Stimulated activated CD8-positive, alpha-beta memory T cell treated with anti-CD3 and anti-CD28 coated beads, Interleukin-4, amount 100 ng/mL, for 24 hours (primary cell): ENCODE results near the gene MET.
"Not testable (repeated sequence)": the region's sequence is repeated elsewhere in the genome, so short reads cannot be mapped to it uniquely, and the experiment has no call there.

Experiments used
- DNase-seq: peaks from one replicate; pipeline ENCODE4 v3.0.0-alpha.2; 2020; ENCODE audit warnings: low read depth

The MET gene

DNA sequence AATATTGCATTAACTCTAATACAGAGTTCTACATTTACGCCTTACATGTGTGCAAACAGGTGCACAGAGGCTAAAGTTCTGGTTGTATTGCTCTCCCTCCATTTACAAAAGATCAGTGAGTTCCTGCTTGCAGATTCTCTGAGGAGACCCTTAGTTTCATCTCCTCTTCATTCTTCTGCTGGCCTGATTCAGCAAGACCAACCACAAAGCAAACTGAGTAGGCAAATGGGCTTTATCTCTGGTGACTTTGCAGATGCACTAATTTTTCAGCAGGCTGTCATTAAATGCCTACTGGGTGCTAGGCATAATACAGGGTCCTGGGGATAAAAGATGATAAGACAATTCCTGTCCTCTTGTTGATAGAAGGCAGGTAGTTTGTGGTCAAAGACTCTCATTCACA, 56.4 kb downstream of the MET start:
- no peak for DNase-seq

DNA sequence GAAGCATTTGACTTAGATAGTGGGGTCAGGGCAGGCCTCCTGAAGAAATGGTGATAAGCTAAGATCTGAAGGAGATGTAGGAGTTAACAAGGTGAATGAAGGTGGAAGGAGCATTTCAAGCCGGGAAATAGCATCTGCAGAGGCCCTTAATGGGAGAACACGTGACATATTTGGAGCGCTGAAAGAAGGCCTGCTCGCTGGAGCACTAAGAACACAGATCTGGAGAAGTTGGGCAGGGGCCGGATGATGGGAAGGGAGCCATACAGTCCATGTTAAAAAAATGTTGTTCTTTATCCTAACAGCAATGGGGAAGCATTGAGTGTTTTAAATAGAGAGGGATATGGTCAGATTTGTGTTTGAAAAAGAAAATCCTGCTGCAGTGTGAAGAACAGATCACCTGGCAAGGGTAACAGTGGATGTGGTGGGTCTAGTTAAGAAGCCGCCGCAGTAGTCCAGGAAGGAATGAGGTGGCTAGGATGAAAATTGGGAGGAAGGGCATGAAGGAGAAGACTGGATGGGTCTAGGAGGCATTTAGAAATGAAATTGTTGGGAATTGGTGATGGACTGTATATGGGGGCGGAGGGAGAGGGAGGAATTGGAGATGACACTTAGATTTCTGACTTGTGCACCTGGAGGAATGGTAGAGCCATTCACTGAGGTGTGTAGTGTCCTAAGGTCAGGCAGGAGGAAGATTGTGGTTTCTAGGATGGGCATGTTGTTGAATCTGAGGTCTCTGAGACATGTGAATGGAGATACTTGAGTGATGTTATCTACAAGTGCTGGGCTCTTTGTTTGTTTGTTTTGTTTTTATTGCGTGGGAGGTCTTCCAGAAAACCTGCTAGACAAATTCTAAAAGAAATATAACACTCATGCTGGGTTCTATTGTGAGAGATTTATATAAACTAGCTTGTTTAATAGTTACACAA, 58.4 kb downstream of the MET start:
- DNase-seq: no peak

DNA sequence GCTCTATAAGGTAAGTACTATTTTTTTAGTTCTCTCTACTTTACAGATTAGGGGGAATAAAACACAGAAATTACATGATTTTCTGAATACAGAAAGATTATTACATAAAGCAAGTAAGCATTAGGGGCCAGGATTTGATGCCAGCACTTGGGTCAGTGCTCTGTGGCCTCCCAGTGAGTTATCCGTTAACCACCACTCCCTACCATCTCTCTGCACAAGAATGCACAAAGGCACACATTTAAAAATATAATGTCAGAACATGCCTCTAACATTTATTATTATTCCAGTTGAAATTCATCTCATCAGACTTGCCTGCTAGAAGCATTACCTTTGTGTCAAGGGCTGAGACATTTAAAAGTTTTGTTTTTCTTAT, 59.0 kb downstream of the MET start:
- DNase-seq: no peak

DNA sequence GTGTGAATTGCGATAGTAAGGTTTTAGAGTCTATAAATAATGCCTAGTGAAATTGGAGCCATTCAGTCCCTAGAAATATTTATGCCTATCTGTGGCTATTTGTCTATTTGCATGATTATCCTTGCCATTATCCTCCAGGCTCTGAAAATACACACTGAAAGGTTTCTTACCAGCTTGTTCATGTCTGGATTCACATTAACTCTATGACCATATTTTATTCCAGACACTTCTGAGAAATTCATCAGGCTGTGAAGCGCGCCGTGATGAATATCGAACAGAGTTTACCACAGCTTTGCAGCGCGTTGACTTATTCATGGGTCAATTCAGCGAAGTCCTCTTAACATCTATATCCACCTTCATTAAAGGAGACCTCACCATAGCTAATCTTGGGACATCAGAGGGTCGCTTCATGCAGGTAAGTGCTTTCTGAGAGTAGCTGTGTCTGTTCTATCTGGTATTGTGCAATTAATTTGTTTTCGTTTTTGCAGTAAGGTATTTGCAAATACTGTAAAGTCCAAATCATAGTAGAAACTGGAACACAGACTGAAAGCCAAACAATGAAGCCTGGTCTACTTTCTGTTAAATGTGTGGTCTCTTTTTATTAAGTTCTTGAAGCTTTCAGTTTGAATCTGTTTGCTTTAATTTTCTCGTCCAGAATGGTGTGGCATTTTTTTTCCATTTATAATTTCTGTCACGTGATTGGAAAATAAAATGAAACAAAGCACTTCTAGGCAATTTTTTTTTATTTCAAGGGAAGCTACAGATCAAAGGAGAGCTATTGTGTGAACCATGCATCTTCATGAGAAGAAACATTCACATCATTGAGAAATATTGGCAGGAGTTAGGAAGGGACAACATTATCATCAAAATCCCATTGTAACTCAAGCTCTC, 59.7 kb downstream of the MET start:
- no peak for DNase-seq

DNA sequence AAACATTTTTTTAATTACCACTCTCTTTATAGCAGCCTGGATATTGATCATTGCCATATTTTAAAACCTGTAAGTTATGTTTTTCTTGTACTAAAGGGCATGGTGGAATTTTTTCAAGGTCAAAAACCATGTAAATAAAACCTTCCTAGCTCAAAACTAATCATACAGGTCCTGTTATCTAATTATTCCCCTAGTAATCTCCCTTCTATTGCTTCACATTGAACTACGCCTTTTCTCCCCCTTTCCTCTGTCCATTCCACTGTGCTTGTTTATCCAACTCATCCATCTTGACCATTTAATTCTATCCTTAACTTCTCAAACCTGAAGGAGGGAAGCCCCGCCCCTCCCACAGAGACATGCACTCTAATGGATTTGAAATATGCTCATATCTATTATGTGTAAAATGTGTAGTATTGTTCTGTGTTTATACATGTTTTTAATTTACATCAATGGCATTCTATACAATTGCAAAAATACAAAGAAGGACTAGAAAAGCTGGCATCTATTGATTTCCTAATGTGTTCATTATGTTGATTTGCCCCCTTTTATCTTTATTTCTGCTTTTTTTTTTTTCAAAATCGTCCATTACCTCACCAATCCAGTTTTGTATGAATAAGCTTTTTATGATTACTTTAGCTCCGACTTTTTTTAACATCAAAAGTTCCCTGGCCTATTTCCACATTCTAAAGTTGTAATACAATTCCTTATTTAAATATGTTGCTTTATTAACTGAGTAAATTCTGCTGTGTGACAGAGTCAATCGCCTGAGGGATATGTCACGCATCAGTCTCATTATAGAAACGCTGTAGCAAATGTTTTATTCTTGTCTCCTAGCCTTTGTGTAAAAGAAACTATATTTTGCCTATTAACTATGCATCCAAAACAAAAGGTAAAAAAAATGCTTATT, 61.0 kb downstream of the MET start:
- no peak for DNase-seq

DNA sequence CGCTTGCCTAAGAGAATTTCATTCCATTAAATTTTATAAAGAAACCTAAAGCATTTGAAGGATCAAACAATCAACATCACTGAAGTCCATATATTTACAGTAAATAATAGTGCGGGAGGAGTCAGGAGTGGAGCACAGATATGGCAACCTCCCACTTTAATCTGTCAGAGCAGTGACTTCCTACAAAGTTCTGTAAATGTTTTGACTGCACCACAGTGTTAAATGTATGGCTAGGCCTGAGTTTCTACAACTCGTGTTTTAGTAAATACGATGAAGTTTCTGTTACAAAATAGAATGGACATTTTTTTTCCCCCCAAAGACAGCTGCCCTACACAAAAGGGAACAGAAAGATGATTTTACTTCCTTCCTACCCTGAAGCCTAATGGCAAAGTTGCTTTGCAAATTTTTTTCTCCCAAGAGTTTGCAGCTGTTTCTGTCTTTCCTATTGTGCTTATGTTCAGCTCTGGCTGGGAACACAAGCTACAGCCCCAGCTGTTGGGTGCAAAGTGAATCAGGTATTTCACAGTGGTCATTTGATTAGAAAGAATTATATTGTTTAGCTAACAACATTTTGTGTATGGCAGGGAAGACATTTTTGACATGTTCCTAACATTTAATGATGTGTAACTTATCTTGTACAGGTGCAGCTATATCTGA, 62.1 kb downstream of the MET start:
- DNase-seq: no peak

DNA sequence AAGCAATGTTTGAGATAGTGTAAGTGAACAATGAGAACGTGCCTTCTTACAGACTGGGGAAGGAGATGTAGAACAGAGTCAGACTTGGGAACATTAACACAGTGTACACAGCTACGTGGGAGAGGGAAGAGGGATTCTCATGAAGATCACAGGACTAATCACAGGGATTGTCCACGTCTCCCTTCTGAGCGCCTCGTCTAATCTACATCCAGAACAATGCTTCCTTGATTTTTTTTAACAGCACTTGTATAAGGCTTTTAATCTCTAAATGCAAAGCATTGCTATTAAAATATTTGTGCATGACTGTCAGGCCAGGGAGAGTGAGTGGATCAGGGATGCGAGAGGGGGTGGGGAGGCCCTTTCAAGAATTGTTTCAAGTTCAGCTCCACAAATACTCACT, 62.7 kb downstream of the MET start:
- DNase-seq: no peak

DNA sequence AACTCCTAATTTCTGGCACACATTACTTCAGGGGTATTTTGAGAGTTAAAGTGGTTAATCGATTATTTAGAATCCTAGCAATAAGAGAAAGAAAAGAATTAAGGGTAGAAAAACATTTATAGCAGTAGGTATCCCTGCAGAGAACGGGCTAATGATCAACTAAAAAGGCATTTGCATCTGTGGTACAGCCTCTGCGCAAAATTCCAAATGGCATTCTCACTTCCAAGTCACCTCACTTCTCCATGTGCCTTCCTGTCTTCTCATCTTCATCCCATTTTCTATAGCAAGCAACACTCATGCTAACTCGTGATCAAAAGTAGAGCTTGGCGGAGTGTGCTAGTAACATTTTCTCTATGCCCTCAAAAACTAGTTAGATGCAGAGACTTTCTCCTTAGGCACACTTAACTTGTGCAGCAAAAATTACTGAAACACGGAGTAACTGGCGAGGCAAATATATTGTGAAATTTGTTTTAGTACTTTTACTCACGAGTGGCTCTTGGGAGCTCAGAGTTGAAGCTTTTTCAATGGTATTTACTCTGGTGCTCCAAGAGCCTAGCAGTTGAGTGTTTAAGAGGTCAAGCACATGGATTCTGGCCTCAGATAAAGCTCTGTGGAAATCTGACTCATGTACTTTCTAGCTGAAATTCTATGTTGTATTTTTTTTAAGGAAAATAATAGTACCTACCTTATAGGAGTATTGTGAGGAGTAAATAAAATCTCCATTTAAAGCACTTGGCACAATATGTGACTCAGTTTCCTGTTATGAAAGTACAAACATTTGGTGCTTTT, 65.1 kb downstream of the MET start:
- no peak for DNase-seq

DNA sequence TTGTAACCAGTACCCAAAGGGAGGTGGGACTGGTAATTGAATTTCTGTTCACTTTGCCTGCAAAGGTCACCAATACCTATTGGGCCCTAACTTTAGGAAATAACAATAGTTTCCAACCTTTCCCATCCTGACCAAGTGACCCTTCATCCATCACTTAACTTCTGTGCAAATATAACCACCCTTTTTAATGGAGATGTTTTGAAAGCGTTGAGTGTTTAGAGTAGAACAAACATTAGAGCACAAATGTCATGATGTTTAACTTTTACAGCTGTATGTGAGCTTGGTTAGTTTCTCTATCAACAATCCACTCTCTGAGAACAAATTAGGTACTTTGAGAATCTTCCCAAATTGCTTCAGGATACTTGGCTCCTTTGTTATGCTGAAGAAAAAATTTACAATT, 66.4 kb downstream of the MET start:
- DNase-seq: no peak

DNA sequence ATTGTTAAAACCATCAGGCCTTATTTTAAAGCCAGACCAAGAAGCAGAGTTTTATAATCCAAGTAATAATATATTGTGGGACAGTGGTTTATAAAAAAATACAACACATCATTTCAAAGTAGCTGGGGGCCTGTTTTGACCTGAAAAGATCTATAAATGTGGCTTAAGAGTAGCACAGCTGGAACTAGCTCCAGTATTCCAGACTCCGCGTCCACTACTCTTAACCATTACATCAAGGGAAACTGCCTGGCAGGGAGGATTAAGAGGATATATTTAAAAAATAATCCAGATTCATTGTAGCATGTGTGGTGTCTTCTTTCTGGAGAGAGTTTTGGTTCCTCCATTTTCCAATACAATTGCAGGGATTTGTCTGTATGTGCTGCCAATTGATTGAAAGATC, 67.3 kb downstream of the MET start:
- DNase-seq: no peak

DNA sequence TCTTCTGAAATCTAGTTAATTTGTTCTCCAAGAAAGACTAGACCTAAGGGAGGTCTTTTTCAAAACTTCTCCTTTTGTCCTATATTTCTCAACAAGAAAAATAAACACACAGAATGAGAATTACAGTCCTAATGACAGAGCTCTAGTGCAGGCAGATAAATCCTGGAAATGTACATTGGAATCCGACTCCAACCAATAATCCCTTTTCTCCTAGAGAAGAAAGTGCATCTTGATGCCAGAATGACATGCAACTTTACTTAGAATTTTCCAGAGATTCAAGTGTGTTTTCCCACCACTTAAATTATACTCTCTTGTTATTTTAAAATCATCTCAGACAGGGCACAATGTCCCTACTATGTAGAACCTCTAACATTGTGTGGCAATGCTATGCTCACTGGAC, 68.2 kb downstream of the MET start:
- DNase-seq: no peak

DNA sequence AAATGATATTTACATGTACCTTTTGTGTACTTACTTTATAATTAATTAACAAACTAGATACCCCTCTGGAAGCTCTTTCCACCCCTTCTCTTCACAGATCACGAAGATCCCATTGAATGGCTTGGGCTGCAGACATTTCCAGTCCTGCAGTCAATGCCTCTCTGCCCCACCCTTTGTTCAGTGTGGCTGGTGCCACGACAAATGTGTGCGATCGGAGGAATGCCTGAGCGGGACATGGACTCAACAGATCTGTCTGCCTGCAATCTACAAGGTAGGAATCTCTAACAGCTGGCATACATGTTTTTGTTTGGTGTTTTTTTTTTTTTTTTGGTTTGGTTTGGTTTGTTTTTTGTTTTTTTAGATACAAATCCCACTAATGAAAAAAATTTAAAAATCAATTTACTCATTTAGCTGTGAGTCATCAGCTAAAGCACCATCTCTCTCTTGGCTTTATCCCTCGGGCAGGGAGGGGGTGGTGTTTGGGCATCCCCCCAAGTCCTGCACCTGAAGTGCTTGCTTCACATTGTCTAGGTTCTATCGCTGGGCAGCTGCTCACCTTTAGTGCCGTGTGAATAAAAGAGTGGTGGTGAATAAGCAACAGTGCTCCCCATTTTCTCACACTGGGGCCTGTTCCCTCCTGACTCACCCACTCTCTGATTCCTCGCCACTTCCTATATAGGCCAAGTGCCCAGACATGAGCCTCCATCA, 68.9 kb downstream of the MET start:
- DNase-seq: no peak

DNA sequence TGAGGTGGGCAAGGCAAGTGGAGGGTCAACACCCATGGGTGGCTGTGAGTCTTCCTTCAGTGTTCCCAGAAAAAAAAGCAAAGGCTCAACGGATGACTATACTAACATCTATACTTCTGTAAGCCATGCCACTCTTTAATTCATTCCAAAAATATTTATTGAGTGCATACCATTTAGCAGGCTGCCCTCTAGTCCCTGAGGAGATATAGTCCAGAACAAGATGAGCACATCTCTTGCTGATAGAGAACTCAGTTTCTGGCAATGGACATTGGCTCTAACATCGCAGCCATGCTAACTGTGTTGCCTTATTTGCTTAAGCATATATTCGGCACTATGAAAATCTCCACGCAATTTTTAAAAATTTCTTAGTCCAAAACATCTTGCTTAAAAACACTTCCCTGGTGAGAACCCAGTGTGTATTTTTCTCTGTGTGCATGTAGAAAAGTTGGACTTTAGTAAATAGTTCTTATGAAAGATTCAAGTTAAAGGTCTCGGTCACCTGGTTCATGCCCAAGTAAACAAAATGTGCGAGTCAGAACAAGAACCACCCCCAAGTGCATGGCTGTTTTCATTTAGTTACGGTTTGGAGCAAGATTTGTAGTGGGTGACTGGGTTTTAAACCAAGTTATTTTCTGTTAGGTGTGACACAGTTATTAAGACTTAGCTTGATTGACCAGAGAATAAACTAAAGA, 69.8 kb downstream of the MET start:
- DNase-seq: no peak

DNA sequence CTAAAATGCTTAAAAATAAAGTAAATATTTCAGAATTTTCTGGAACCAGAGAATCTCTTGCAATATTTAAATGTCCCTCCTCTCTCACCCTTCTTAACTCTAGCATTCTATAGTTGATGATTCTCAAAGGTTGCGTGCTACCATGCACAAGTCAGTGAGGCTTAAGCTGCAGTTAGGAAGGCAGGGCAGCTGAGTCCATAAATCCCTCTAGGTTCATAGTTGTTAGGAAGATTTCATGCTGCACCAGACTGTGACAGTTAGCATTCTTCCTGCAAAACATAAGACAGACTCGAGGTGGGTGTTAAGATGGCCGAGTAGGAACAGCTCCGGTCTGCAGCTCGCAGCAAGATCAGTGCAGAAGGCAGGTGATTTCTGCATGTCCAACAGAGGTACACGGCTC, 70.6 kb downstream of the MET start:
- no peak for DNase-seq

DNA sequence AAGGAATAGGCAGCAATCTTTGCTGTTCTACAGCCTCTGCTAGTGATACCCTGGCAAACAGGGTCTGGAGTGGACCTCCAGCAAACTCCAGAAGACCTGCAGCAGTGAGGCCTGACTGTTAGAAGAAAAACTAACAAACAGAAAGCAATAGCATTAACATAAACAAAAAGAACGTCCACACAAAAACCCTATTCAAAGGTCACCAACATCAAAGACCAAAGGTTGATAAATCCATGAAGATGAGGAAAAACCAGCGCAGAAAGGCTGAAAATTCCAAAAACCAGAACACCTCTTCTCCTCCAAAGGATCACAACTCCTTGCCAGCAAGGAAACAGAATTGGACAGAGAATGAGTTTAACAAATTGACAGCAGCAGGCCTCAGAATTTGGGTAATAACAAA, 71.8 kb downstream of the MET start:
- DNase-seq: not testable (repeated sequence)

DNA sequence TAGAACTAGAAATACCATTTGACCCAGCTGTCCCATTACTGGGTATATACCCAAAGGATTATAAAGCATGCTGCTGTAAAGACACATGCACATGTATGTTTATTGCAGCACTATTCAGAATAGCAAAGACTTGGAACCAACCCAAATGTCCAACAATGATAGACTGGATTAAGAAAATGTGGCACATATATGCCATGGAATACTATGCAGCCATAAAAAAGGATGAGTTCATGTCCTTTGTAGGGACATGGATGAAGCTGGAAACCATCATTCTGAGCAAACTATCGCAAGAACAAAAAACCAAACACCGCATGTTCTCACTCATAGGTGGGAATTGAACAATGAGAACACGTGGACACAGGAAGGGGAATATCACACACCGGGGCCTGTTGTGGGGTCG, 74.4 kb downstream of the MET start:
- not testable (repeated sequence) for DNase-seq

DNA sequence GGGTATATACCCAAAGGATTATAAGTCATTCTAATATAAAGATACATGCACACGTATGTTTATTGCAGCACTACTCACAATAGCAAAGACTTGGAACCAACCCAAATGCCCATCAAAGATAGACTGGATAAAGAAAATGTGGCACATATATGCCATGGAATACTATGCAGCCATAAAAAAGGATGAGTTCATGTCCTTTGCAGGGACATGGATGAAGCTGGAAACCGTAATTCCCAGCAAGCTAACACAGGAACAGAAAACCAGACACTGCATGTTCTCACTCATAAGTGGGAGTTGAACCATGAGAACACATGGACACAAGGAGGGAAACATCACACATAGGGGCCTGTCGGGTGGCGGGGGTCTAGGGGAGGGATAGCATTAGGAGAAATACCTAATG, 79.1 kb downstream of the MET start:
- not testable (repeated sequence) for DNase-seq

DNA sequence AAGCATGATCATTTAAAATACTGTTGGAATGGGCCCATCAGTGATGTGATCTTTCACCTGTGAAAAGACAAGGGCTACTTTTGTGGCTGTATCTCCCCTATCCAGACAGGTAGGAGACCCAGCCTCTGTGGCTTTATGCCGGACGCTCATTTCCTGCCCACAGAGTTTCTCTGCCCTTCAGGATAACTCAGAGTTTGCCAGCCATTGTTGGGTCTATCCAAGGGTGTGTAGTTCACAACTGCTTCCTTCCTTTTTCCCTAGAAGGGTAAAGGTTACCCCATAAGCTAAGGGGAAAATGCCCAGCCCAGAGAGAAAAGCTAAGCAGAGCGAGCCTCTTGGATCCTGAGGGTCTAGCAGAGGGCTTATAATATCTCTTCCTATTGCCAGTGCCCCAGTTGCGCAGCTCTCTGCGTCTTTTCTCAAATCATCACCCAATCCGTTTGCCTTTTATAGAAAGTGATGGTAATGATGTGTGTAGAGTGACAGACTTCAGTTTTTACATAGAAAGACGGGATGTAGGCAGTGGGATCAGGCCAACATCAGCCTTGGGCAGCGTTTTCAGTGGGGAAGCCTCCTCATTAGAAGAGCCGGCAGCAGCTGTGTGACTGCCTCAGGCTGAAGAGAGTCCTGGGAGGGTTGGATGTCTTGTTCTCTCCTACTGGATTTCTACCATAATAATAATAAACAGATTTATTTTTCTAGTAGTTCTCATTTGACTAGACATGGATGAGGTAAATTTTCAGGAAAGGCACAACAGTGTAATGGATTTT, 80.5 kb downstream of the MET start:
- no peak for DNase-seq

DNA sequence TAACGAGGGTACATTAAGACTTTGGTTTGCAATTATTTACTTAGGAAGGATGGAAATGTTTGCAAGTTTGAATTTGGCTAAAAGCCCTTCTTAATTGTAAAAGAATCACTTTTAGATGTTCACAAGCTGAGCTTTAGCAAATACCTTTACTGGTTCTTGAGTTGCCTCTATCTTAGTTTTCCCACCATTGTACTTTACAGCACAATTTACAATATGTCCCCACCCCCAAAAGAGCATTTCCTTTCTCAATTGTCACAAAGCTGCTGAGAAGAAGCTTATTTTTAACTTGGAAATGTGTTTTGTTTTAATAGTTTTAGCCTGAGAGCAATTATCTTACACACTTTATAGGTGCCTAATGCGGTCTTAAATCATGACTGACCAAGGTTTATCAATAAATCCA, 81.1 kb downstream of the MET start:
- no peak for DNase-seq
